ENCODE data around the gene PSMC5.
A peak's percentile ranks its signal among the peaks of the same experiment; 100 is the strongest.

GRCh38 chr17:63834431-63835166 is 7.4 kb downstream of the PSMC5 start:
- TF ChIP-seq, protein P1, sequence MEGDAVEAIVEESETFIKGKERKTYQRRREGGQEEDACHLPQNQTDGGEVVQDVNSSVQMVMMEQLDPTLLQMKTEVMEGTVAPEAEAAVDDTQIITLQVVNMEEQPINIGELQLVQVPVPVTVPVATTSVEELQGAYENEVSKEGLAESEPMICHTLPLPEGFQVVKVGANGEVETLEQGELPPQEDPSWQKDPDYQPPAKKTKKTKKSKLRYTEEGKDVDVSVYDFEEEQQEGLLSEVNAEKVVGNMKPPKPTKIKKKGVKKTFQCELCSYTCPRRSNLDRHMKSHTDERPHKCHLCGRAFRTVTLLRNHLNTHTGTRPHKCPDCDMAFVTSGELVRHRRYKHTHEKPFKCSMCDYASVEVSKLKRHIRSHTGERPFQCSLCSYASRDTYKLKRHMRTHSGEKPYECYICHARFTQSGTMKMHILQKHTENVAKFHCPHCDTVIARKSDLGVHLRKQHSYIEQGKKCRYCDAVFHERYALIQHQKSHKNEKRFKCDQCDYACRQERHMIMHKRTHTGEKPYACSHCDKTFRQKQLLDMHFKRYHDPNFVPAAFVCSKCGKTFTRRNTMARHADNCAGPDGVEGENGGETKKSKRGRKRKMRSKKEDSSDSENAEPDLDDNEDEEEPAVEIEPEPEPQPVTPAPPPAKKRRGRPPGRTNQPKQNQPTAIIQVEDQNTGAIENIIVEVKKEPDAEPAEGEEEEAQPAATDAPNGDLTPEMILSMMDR (IDR thresholded peaks at IDR 0.05 in 8 of 11, conservative IDR thresholded peaks at IDR 0.05 in 3 of 11): peak in 10 of 11 experiments; percentile 8 to 73 (median 48)
- TF ChIP-seq POLR2AphosphoS5 (IDR thresholded peaks at IDR 0.05): no peak
- no peak for TF ChIP-seq POLR2A (IDR thresholded peaks at IDR 0.05)

Measured in spleen (tissue), 7 donors.